Colonic mucosa (tissue), 4 donors: ENCODE data around the gene DENND2C. TPM values are rescaled to one million over a fixed set of nuclear protein-coding genes. Genes with fewer than 3 reads are reported as not detected.

Experiments used
- DNase-seq: peaks from one replicate; pipeline ENCODE4 v3.0.0-alpha.2; 2020
- H3K27ac ChIP-seq: fragments of 200-600 bp; one replicate; pipeline ENCODE4 v1.8.0; 2021
- H3K27me3 ChIP-seq: fragments of 200-600 bp; one replicate; pipeline ENCODE4 v1.8.0; 2021
- H3K36me3 ChIP-seq: fragments of 200-600 bp; one replicate; pipeline ENCODE4 v1.8.0; 2021
- H3K4me1 ChIP-seq: fragments of 200-600 bp; one replicate; pipeline ENCODE4 v1.8.0; 2021; ENCODE audit warnings: mild to moderate bottlenecking
- H3K4me3 ChIP-seq: fragments of 200-600 bp; one replicate; pipeline ENCODE4 v1.8.0; 2021
- H3K9ac ChIP-seq, 2 donors: one replicate each; pipeline ENCODE4 v1.7.0; 2013; ENCODE audit warnings: control low read depth in 2 of 2, low read depth in 2 of 2, low read length in 2 of 2
- H3K9me3 ChIP-seq: fragments of 200-600 bp; one replicate; pipeline ENCODE4 v1.8.0; 2021
- CTCF ChIP-seq: fragments of 200-600 bp; IDR thresholded peaks from one replicate; pipeline ENCODE4 v1.8.0; 2022; ENCODE audit warnings: antibody characterized with exemption, mild to moderate bottlenecking
- intact Hi-C: fragments of 100-400 bp; cut with DNase I; formaldehyde crosslinking; loops from one replicate; pipeline ENCODE4 v1.14.1; 2022
- total RNA-seq, 2 donors: library from RNA; stranded (reverse); fragmentation: NEBNext Ultra II Directional in 1 of 2; extraction: Animal tissue kit (Norgen Biotek cat#: 25700) in 1 of 2; gene quantifications; one replicate each; pipeline ENCODE4 v1.2.1, GENCODE V29; 2021
- donor health status: healthy.
- donor health status: DM: no; HTN: no; CAD: no.
- donor health status: DM: no; HTN: no; CAD: no.

DENND2C gene
- total RNA-seq, 2 donors from 2014 or later, result 0.84 to 1.3 TPM

GRCh38 chr1:114694540-114695310, 24.9 kb upstream of the DENND2C start:
- Histone ChIP-seq H3K9me3 (no peaks in the 10 kb centered on the region), H3K4me1 (no peaks in the 10 kb centered on the region), H3K27me3 (no peaks in the 10 kb centered on the region), H3K4me3 (no peak overlapping the region), H3K27ac (no peak overlapping the region), H3K36me3 (no peaks in the 10 kb centered on the region), H3K9ac (no peak overlapping the region)
- intact Hi-C loops, result no loop called here
- TF ChIP-seq CTCF, result no peak
- DNase-seq, result no peak

GRCh38 chr1:114692947-114693346, 23.1 kb upstream of the DENND2C start:
- intact Hi-C loops, result no loop called here
- no peak overlapping the region for H3K27ac ChIP-seq
- no peak for DNase-seq
- no peak overlapping the region for H3K9ac ChIP-seq
- H3K4me3 ChIP-seq, result no peak overlapping the region
- no peak for TF ChIP-seq CTCF
- no peaks in the 10 kb centered on the region for H3K9me3 ChIP-seq
- no peaks in the 10 kb centered on the region for H3K4me1 ChIP-seq
- H3K27me3 ChIP-seq, result no peaks in the 10 kb centered on the region
- H3K36me3 ChIP-seq, result no peaks in the 10 kb centered on the region

GRCh38 chr1:114691061-114691460, 21.2 kb upstream of the DENND2C start:
- TF ChIP-seq CTCF, result no peak
- Histone ChIP-seq H3K4me1 (no peaks in the 10 kb centered on the region), H3K27me3 (no peaks in the 10 kb centered on the region), H3K9ac (no peak overlapping the region), H3K9me3 (no peaks in the 10 kb centered on the region), H3K36me3 (no peaks in the 10 kb centered on the region), H3K4me3 (no peak overlapping the region), H3K27ac (no peak overlapping the region)
- no peak for DNase-seq
- intact Hi-C loops, result no loop called here

GRCh38 chr1:114690148-114690547, 20.3 kb upstream of the DENND2C start:
- intact Hi-C loops, result no loop called here
- DNase-seq, result no peak

GRCh38 chr1:114688526-114688925, 18.7 kb upstream of the DENND2C start:
- H3K27me3 ChIP-seq, result no peaks in the 10 kb centered on the region
- no peaks in the 10 kb centered on the region for H3K9me3 ChIP-seq
- no peak overlapping the region for H3K9ac ChIP-seq
- no peak overlapping the region for H3K27ac ChIP-seq
- no peak overlapping the region for H3K4me3 ChIP-seq
- H3K36me3 ChIP-seq, result no peaks in the 10 kb centered on the region
- H3K4me1 ChIP-seq, result no peaks in the 10 kb centered on the region
- no peak for DNase-seq
- intact Hi-C loops, result no loop called here
- TF ChIP-seq CTCF, result no peak

More at GRCh38 chr1:114690148-114690547, 20.3 kb upstream of the DENND2C start:
- Histone ChIP-seq H3K4me3 (no peak overlapping the region), H3K9ac (no peak overlapping the region), H3K36me3 (no peaks in the 10 kb centered on the region), H3K9me3 (no peaks in the 10 kb centered on the region), H3K4me1 (no peaks in the 10 kb centered on the region), H3K27ac (no peak overlapping the region), H3K27me3 (no peaks in the 10 kb centered on the region)
- TF ChIP-seq CTCF, result no peak
